GM18951 (cell line): ENCODE data around the gene TLNRD1.

Experiments used
- POLR2A ChIP-seq: IDR thresholded peaks from 4 replicates; pipeline ENCODE4 v1.6.1; 2011; ENCODE audit warnings: mild to moderate bottlenecking; ENCODE audit not compliant: insufficient read length, insufficient read depth; ENCODE audit errors: extremely low read depth
- in situ Hi-C: fragments of 300-500 bp; cut with MboI; formaldehyde crosslinking; loops from one replicate; pipeline ENCODE4 v1.12.0; 2022; ENCODE audit warnings: low sequenced_read_pairs, mixed read lengths, inconsistent platforms; ENCODE audit not compliant: unreplicated experiment

Gene TLNRD1

DNA sequence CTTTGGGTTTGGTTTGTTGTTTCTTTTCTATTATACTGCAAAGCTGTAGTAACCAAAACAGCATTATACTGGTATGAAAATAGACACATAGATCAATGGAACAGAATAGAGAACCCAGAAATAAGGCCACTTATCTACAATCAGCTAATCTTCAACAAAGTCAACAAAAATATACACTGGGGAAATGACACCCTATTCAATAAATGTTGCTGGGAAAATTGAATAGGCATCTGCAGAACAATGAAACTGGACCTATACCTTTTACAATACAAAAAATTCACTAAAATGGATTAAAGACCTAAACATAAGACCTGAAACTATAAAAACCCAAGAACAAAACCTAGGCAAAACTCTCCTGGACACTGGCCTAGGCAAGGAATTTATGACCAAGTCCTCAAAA lies 52.9 kb downstream of the TLNRD1 start:
- TF ChIP-seq POLR2A, result no peak
- in situ Hi-C loops, result no loop called here

GRCh38 chr15:81054236-81054635 lies 53.5 kb downstream of the TLNRD1 start:
- TF ChIP-seq POLR2A, result no peak
- in situ Hi-C loops, result no loop called here
